Measurements from ENCODE around the gene GALNT14. TPM values are rescaled to one million over a fixed set of nuclear protein-coding genes. Genes with fewer than 3 reads are reported as not detected.

GALNT14 gene
- total RNA-seq, 1 experiment from 2014 or later = 2.7 TPM

DNA sequence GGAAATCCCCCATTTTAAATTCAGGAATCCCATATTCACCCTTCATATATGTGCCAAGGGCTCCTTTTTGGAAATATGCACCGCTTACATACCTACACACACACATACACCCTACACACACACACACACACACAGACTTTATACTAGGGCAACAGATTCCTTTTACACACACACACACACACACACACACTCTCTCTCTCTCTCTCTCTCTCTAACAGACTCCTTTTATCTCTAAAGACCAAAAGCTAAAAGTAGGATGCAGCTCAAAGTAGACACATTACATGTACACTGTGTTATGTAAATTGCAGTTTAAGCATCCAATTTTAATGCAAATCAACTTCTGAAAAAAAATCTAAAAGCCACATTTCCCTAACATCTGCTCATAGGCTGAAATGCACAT is 200.0 kb downstream of the GALNT14 start:
- no peak overlapping the region for H3K56ac ChIP-seq (ENCODE audit: insufficient read length, low read depth, low read length)
- no peak overlapping the region for H3T11ph ChIP-seq (ENCODE audit: low read length)

More for the DNA sequence above, 200.0 kb downstream of the GALNT14 start:
- no peak overlapping the region for H3K23ac ChIP-seq (ENCODE audit: insufficient read length, low read depth, low read length)
- H2BK120ac ChIP-seq (ENCODE audit: low read depth, low read length, poor library complexity, severe bottlenecking) = no peak overlapping the region
- no peak overlapping the region for H4K8ac ChIP-seq (replicated peaks; ENCODE audit: insufficient read length, low read depth, low read length)
- no CpG with 5 or more reads among the region's 1 CpG for WGBS (ENCODE audit: extremely low coverage, insufficient read length, low lambda C conversion rate)
- no peak overlapping the region for H3K9ac ChIP-seq (ENCODE audit: extremely low read depth, insufficient read length, low read length)
- H4K91ac ChIP-seq (ENCODE audit: insufficient read length, low read depth, low read length) = no peak overlapping the region
- no peaks in the 10 kb centered on the region for H3K27me3 ChIP-seq (ENCODE audit: insufficient read depth, low read length)
- no peaks in the 10 kb centered on the region for H3K79me2 ChIP-seq (ENCODE audit: insufficient read depth, low read length)
- Mint-ChIP-seq H3K36me3 (ENCODE audit: insufficient read depth in 1 of 3, low read depth in 3 of 3) (no peaks in the 10 kb centered on the region), H3K9me3 (no peaks in the 10 kb centered on the region), H3K27ac (peak overlapping the region in 1 of 3 experiments; percentile 12; a peak in 2 of 7 replicates), H3K4me3 (peak overlapping the region in 1 of 2 experiments; percentile 42; a peak in 2 of 5 replicates), H3K4me1 (peaks cover 45 to 49% of the 10 kb centered on the region in 2 experiments), H3K27me3 (ENCODE audit: low read depth) (peaks cover 3% of the 10 kb centered on the region)
- H3K18ac ChIP-seq (ENCODE audit: insufficient read length, low read depth, low read length) = no peak overlapping the region
- H2AFZ ChIP-seq (ENCODE audit: low read length) = no peak overlapping the region
- no peak overlapping the region for H3K4me2 ChIP-seq (ENCODE audit: insufficient read depth, insufficient read length, low read length)
- no peak overlapping the region for H2BK15ac ChIP-seq (ENCODE audit: low read depth, low read length)
- peaks cover 10% of the 10 kb centered on the region; the same call in 1 of the 2 replicates for H3K4me1 ChIP-seq (ENCODE audit: insufficient read depth, low read length)
- no peak overlapping the region for H2BK5ac ChIP-seq (ENCODE audit: insufficient read length, low read length)
- no peaks in the 10 kb centered on the region for H3K79me1 ChIP-seq (ENCODE audit: insufficient read depth, low read depth, low read length, poor library complexity, severe bottlenecking)
- no peak overlapping the region for H3K4ac ChIP-seq (ENCODE audit: low read depth, low read length)
- H3K14ac ChIP-seq (ENCODE audit: insufficient read depth, low read length) = no peak overlapping the region
- H2BK20ac ChIP-seq (ENCODE audit: low read depth, low read length, poor library complexity, severe bottlenecking) = no peak overlapping the region
- no peak overlapping the region for H2BK12ac ChIP-seq (ENCODE audit: insufficient read length, low read depth, low read length)
- H3K9me3 ChIP-seq (ENCODE audit: control insufficient read depth, low read depth, low read length) = no peaks in the 10 kb centered on the region
- no peak overlapping the region for H2AK5ac ChIP-seq (ENCODE audit: insufficient read length, low read length)
- H4K20me1 ChIP-seq (ENCODE audit: control insufficient read depth, insufficient read depth, insufficient read length) = no peaks in the 10 kb centered on the region
- DNase-seq = no peak
- no peaks in the 10 kb centered on the region for H3K23me2 ChIP-seq (ENCODE audit: insufficient read length, low read depth, low read length, poor library complexity, severe bottlenecking)
- no peak overlapping the region for H3K27ac ChIP-seq (ENCODE audit: insufficient read length, low read depth, low read length)
- TF ChIP-seq, protein P1, sequence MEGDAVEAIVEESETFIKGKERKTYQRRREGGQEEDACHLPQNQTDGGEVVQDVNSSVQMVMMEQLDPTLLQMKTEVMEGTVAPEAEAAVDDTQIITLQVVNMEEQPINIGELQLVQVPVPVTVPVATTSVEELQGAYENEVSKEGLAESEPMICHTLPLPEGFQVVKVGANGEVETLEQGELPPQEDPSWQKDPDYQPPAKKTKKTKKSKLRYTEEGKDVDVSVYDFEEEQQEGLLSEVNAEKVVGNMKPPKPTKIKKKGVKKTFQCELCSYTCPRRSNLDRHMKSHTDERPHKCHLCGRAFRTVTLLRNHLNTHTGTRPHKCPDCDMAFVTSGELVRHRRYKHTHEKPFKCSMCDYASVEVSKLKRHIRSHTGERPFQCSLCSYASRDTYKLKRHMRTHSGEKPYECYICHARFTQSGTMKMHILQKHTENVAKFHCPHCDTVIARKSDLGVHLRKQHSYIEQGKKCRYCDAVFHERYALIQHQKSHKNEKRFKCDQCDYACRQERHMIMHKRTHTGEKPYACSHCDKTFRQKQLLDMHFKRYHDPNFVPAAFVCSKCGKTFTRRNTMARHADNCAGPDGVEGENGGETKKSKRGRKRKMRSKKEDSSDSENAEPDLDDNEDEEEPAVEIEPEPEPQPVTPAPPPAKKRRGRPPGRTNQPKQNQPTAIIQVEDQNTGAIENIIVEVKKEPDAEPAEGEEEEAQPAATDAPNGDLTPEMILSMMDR (conservative IDR thresholded peaks at IDR 0.05) = no peak
- no peak overlapping the region for H4K5ac ChIP-seq (ENCODE audit: insufficient read length, low read depth, low read length)

All from H9 (cell line).